Hepatic stellate cell (primary cell): ENCODE measurements around the gene FAM110A.
"Not testable (repeated sequence)": the region's sequence is repeated elsewhere in the genome, so short reads cannot be mapped to it uniquely, and the experiment has no call there.

Experiments used
- DNase-seq: peaks from one replicate; pipeline ENCODE4 v3.0.0; 2011; ENCODE audit warnings: low spot score

Gene FAM110A

DNA sequence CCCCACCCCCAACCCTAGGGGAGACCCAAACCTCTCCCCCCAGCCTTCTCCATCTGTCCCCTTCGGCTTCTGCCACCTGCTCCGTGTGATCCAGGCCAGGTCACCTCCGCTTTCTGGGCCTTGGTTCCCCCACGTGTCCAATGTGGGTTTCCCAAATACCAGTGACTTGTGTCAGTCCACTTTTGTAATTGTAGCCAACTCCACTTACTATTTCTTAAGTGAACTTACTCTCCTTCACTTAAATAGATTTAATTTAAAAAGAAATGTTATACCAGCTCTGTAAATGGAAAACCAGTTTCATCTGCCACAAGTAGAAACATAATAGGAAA is 10.0 kb upstream of the FAM110A start:
- no peak for DNase-seq

DNA sequence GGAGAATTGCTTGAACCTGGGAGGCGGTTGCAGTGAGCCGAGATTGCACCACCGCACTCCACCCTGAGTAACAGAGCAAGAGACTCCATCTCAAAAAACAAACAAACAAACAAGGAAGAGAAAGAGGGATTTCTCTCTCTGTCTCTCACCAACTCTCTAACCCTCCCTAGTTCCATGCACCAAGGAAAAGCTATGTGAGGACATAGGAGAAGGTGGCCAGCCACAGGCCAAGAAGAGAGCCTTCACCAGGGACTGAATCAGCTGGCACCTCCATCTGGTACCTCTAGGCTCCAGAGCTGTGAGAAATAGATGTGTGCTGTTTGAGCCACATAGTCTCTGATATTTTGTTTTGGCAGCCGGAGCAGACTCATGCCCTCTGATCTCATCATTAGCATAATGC is 9.0 kb upstream of the FAM110A start:
- DNase-seq, result no peak

DNA sequence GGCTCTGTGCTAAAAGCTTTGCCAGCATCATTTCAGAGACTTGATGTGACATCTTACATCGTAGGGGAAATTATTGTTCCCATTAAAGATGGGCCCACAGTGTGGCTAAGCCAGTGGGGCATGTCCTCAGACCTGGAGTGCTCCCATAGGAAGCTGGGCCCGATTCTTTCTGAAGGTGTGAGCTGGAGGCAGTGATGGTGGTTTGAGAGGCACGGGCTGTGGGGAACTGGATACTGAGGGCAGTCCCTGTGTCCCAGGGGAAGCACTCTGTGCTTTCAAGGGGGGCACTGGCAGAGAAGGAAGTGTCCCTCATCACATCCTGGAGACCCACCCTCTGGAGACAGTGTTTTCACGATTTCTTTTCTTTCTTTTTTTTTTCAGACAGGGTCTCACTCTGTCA is 8.6 kb upstream of the FAM110A start:
- DNase-seq, result no peak

DNA sequence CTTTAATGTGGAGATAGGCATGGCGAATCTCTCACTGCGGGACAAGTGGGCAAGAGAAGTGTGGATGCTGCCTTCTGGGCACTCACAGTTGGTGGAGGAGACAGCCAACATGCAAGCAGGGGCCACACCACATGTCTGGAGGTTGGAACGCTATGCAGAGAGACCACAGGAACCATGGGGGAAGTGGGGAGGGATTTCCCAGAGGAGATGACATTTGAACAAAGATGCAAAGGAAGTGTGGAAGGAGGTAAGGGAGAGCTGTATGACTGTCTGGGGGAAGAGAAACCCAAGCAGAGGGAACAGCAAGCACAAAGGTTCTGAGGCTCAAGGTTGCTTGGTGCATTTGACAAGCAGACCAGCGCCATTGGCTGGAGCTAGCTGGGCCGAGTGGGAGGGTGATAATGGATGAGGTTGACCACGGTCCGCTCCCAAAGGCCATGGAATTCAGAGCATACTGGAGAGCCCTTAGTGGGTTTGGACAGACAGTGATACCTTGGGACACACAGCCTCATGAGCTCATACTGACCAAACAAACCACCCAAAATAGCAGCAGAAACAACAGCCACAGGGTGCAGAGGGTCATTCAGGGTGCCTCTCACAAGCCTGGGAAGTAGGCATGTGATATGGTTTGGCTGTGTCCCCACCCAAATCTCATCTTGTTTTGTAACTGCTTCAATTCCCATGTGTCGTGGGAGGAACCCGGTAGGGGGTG is 7.6 kb upstream of the FAM110A start:
- DNase-seq, result no peak

DNA sequence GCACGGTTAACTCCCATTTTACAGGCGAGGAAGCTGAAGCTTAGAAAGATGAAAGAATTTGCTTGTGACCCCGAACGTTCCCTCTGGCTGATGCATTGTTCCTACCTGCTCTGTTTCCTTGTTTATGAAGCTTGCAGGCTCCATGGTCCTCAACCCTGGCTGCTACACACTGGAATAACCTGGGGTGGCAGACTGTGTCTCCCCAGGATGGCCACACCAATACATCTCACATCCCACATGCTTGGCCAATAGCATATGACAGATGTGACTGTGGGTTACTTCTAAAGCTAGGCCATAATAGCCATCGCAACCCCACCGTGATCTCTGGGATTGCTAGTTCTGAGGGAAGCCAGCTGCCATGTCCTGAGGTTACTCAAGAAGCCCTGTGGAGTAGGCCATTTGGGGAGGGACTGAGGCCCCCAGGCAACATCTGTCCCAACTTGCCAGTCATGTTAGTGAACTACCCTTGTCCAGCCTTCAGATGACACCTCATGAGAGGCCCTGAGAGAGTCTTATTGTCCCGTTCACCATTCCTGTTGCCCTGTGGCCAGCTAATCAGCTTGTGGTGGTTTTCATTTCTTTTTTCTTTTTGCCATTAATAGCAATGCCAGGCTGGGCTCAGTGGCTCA is 6.7 kb upstream of the FAM110A start:
- DNase-seq, result no peak

DNA sequence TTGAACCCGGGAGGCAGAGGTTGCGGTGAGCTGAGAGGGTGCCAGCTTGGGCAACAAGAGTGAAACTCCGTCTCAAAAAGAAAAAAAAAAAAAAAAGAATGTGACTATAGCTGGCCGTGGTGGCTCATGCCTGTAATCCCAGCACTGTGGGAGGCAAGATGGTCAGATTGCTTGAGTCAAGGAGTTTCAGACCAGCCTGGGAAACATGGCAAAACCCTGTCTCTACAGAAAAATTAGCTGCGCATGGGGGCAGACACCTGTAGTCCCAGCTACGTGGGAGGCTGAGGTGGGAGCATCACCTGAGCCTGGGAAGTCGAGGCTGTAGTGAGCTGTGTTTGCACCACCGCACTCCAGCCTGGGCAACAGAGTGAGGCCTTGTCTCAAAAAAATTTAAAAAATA is 5.5 kb upstream of the FAM110A start:
- not testable (repeated sequence) for DNase-seq

DNA sequence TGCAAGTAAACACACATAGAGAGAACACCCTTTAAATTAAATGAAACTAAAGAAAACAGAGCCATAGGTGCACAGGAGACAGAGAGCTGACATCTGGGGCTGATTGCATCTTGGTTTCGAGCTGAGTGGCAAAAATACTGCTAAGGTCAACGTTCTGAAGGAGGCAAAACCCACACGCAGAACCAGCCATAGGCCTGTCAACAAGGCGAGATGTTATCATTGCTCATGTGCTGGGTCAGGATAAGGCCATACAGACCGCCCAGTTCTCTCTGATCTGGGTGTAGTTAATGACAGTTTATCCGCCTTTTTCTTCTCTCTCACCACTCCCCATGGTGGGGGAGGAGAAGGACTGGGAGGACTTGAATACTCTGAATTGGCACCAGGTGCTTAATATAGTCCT is 4.5 kb upstream of the FAM110A start:
- no peak for DNase-seq

DNA sequence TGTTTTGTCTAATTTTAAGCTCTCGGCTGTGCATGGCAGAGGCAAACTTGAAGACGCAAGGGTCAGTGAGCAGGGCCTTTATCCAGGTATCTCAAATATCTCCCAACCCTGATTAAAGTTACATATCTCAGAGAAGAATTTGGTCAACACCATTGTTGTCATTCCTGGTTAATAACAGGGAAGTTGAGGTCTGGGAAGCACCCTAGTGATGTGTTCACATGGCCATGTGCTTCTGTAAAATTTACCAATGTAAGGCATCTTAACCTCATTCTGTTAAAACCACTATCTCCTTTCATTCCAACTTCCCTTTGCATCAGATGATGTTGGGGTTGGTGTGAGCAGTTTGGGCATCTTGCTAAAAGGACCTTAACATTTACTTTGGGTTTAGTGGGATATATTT is 4.0 kb upstream of the FAM110A start:
- no peak for DNase-seq

DNA sequence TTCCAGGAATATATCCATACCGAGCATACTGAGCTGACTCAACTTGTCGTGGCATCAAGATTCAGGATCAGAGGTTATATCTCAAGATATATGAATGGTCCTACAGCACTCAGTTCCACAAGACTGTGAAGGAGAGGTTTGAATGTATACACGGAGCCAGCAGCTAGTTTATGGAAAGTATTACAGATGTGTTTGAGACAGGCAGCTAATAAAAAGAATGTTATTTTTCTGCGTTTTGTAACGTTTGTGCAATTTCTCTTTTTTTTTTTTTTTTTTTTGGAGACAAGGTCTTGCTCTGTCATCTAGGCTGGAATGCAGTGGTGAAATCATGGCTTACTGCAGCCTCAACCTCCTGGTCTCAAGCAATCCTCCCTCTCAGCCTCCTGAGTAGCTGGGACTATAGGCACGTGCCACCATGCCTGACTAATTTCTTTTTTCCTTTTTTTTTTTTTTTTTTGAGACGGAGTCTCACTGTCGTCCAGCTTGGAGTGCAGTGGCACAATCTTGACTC is 3.4 kb upstream of the FAM110A start:
- DNase-seq, result no peak

DNA sequence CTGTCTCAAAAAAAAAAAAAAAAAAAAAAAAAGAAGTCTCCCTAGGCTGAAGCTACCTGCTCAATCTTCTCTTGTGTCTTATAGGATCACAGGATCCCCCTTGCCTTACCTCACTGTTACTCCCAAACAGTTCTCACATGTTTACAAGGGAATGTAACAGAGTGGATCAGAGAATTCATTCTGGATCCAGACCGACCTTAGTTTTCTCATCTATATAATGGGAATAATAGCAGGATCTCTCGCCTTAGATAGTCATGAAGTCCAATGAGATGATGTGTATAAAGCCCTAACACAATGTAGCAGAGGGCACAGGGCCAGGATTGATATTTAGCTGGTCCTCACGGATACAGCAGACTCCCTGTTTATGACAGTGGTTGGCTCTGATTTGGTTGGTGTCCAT is 2.3 kb upstream of the FAM110A start:
- no peak for DNase-seq

DNA sequence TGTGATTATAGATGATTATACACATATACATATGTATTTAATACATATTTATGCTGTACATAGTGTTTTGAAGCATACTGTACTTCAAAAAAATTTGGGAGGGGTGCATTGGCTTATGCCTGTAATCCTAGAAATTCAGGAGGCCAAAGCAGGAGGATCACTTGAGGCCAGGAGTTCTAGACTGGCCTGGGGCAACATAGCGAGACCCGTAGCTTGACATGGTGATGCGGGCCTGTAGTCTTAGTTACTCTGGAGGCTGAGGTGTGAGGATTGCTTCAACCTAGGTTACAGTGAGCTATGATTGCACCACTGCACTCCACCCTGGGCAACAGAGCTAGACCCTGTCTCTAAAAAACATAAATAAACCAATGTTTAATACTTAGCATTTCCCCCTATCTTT is 1.6 kb upstream of the FAM110A start:
- DNase-seq, result no peak

DNA sequence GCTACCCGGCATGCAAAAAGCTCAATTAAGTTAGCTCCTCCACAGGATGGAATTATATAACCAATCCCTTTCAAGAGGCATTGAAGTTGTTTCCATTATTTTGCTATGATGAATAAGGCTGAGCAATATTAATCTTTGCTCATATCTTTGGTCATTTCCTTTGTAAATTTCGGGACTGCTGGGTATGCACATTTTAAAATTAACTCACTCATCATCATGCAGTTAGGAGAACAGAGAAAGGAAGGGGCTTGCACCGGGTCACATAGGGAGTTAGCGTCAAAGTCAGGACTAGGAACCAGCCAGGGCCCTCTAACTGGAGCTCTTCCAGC is 430 bp upstream of the FAM110A start:
- DNase-seq, result no peak

DNA sequence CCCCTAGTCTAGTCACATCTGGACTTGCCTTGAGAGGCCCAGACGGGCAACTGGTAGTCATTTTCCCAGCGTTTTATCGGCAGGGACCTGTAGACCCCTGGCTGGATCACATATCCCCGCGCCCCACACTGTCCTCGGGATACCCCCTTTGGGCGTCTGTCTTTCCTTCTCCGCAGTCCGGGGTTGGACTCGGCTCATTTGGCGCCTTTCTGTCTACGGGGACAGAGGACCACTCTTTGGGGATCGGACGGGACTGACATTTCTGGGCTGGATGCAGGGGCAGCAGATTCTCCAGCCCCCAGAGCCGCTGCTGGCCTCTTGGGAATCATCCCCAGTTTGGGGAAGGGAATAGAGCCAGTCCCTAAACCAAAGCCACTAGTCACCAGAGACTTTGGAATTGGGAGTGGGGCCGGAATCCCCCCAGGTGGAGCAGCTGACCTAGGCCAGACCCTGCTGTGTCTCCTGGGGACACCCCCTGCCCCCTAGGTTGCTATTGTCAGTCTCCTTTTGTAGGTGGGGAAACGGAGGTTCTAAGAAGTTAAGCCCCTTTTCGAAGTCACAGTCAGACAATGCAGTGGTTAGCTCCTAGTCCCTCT is 734 bp downstream of the FAM110A start:
- peak; percentile 46 for DNase-seq

DNA sequence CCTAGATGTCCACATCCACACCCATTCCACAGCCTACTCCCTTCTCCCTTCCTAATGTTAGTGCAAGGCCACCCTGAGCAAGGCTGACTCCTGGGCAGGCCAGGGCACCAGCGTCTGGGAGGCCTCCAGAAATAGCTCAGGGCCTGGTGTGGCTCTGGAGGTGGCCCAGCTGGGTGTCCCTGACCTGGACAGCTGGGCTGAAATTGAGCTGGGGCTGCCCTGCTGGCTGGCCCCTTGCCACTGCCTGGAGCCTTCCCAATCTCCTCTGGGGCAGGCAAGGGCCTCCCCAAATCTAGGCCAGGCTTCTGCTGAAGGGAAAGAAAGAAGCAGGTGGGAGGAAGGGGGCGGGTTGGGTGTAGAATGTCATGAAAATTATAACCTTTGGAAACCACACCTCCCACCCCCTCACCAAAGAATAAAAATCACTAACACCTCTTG is 2.1 kb downstream of the FAM110A start:
- DNase-seq, result no peak

DNA sequence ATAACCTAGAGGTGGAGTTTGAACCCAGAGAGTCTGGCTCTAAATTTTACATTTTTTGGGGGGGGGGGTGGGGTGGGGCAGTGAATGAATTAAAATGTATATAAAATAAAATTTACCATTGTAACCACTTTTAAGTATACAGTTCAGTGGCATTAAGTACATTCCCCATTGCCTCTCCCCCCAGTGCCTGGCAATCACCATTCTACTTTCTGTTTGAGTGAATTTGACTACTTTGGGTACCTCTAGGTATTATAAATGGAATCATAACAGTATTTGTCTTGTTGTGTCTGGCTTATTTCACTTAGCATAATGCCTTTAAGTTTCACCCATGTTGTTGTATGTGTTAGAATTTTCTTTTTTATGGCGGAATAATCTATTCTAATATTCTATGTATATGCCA is 2.7 kb downstream of the FAM110A start:
- no peak for DNase-seq

DNA sequence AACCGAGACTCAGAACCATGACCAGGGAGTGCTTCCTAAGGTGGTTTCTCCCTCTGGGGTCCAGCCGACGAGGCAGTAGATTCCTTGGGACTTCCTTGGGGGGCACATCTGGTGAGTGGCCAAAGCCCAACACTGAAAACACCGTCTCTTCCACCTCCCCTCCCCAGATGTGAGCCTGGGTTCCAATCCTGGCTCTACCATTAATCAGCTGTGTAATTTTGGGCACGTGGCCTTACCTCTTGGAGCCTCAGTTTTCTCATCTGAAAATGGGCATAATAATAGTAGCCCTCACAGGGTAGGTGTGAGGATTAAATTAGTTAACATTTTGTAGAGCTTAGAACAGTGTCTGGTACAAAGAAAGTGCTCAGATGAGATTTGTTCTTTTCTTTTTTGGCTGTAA is 5.5 kb downstream of the FAM110A start:
- DNase-seq, result no peak

DNA sequence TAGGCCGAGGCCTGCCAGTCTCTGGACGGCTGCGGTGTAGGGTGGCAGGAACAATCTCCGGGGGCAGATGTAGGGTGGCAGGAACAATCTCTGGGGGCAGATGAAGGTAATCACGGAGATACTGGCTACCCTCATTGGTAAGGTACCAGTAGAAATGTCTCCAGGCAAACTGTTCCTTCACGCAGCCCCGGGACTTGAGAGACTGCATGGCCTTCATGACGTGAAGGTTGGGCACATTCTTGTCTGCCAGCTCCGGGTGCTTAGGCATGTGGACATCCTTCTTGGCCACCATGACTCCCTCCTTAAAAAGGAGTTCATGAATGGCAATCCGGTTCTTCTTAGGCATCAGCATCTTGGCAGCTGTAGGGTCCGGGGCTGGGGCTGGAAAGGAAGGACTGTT is 6.1 kb downstream of the FAM110A start:
- no peak for DNase-seq

DNA sequence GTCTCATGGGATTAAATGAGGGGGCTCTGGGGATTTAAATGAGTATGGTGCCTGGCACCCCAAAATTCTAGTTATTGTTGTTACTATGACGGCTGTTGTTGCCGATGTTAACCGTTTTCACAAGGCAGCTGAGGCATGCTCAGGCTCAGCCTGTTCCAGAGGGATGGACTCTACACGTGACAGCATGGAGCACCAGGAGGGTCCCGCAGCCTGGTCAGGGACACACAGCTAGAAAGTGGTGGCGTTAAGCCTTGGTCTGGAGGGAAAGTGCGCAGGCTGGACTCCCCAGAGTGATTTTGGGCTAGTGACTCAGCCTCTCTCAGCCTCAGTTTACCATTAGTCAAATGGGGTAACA is 7.0 kb downstream of the FAM110A start:
- DNase-seq, result no peak

DNA sequence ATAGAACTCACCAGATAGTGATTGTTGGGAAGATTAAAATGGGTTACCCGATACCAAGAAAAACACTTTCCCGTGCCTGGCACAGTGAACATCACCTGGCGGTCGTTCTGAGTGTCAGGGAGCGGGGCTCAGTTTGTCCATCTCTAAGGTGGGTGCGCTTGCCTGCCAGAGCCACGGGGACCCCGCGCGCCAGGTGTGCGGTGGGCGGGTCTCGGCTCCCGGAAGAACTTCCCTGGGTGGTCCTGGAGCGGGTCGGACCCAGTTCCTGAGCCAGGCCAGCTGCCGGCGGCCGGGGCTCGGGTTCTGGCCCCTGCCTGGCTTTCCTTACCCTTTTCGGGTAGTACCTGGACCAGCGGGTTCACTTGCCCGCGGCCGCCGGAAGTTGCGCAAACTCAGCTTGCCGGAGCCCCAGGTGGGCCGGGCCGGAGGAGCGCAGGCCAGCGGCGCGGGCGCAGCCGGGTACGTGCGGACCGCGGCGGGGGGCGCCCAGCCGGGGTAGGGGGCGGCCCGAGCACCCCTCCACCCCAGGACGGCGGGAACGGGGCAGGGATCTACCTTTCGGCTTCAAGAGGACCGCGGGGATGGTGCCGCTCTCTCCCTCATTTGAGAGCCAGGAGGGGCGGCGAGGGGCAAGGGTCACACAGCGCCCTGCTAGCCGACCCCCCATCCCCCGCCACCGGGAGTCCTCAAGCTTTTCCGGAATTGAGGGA is 7.5 kb downstream of the FAM110A start:
- no peak for DNase-seq

DNA sequence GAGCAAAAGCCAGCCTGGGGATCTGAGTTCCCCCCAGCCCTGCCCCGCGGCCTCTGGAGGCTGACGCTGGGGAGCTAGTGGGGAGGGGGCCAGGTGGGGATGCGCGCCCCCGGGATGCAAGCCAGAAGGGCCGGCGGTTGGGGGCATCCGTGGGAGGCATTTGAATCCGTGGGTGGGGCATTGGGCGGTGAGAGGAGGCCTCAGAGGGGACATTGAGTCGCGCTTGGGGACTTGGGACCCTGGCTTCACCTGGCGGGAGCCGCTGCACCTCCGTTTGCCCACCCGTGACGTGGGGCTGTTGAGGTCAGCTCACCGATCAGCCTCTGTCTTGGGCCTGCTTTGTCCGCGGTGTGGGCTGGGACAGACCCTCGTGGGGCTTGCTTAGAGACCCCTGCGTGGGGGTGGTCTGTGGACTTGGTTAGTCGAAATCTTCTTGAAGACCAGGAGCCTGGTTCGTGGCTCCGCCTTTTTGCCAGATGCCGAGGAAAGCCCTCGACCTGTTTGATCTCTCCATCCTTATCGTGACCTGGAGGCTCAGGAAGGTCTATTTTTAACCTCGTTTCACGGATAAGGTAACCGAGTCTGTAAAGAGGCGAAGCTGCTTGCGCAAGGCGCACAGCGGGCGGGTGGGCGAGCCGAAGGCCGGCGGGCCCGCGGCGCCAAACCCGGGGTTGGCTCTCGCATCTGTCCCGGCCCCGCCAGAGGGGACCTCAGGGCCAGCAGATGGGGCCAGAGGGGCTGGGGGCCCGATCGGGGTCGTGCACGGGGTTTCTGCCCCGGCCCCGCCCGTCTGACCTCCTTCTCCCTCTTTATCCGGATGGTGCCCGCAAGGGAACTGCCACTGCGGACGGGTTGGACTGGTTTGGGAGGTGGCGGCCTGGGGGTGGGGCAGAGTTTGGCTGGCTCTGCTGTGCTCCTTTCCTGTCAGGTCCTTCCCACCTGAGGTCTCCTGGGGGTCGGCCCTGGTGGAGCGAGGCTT is 8.3 kb downstream of the FAM110A start:
- DNase-seq, result no peak

DNA sequence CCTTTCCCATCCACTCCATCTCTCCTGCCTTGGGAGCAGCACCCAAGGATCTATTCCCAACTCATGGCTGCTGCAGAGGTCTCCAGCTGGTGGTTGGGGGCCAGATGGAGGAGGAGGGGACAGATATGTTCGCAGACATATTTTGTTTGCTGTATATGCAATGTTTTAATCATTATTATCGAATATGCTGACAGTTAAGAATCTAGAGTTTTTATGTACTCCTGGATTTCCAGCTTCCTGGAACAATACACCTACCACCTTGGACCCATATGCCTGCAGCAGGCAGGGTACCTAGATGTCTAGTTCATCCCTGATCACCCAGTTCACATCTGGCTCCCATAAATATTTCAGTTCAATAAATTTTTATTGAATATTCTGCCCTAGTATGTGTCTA is 9.0 kb downstream of the FAM110A start:
- no peak for DNase-seq

DNA sequence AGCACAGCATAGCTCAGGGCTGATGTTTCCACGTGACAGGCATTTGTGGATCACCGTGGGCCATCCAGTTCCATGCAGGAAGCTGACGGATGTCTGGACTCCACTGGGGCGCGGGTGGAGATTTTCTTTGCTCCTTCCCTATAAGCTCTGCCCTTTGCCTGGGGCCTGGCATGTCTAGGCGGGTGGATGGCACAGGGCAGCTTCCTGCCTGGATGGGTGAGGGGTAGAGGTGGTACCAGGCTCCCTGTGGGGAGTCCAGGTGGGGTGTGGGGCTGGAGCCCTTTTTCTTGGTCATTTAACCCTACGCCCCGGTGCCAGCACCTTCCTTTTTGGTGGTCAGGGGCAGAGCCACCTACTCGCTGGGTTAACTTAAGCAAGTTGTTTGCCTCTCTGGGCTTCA is 10.4 kb downstream of the FAM110A start:
- no peak for DNase-seq
